HCT116 (cell line): ENCODE data around the gene HEMK1. TPM values are rescaled to one million over a fixed set of nuclear protein-coding genes. Genes with fewer than 3 reads are reported as not detected.

Experiments used
- ATAC-seq: fragments of 200-7000 bp; cut with Tn5 transposase; 2 replicates; pipeline ENCODE4 v1.9.1; 2020; ENCODE audit warnings: mild to moderate bottlenecking, moderate library complexity
- BruUV-seq: library from RNA; stranded (reverse); fragments of 400-500 nt; replicated peaks from 2 replicates; lab custom pipeline; 2021; lab: Mats Ljungman, UMichigan
- CTCF ChIA-PET: fragments of 300-600 bp; sonication (Branson Sonifier 250); formaldehyde crosslinking; loops from one replicate; lab custom pipeline; 2021; ENCODE audit warnings: antibody characterized with exemption; lab: Charles Lee
- POLR2A ChIA-PET: fragments of 300-600, 350-600 bp; sonication (Branson Sonifier 250); formaldehyde crosslinking; loops from one replicate; lab custom pipeline; 2021; ENCODE audit warnings: antibody characterized with exemption; lab: Charles Lee
- RAD21 ChIA-PET, 2 experiments: fragments of 300-600 bp; sonication (Branson Sonifier 250); formaldehyde crosslinking; loops; one replicate each; lab custom pipeline; 2023; ENCODE audit warnings: low total read pairs in 2 of 2; ENCODE audit not compliant: uncharacterized antibody in 2 of 2, unreplicated experiment in 2 of 2, low non-redundant PET in 1 of 2; lab: Charles Lee
- DNase-seq: peaks from one replicate; pipeline ENCODE4 v3.0.0-alpha.2; 2010; ENCODE audit warnings: low read depth, low spot score
- H2AFZ ChIP-seq: fragments of 200-600 bp; shearing (Covaris generic), sonication (generic); 2 replicates; pipeline ENCODE4 v1.6.1; 2017; ENCODE audit warnings: low read depth, mixed run types, mixed read lengths, antibody characterized with exemption, low read length; ENCODE audit not compliant: poor library complexity, severe bottlenecking
- H3K27ac ChIP-seq: 2 replicates; pipeline ENCODE4 v1.5.1; 2012; ENCODE audit warnings: low read depth, low read length
- H3K27me3 ChIP-seq: fragments of 200-600 bp; sonication (generic); 2 replicates; pipeline ENCODE4 v1.6.1; 2016; ENCODE audit warnings: mixed run types, low read length, mixed read lengths; ENCODE audit not compliant: insufficient read depth
- H3K36me3 ChIP-seq, 2 experiments: fragments of 200-500 bp in 1 of 2; fragments of 200-600 bp in 1 of 2; sonication (Bioruptor generic) in 1 of 2; sonication (generic) in 1 of 2; 2 replicates each; pipeline versions ENCODE4 v1.5.1 to v1.6.1; 2014 to 2016; ENCODE audit warnings: low read length in 2 of 2, inconsistent platforms in 1 of 2, mixed read lengths in 1 of 2, mixed run types in 1 of 2; ENCODE audit not compliant: insufficient read depth in 2 of 2, control insufficient read depth in 1 of 2
- H3K4me1 ChIP-seq, 2 experiments: fragments of 200-600 bp in 1 of 2; sonication (generic) in 1 of 2; 2 replicates each; pipeline versions ENCODE4 v1.5.1 to v1.6.1; 2012 to 2017; ENCODE audit warnings: low read length in 2 of 2, inconsistent platforms in 1 of 2, mild to moderate bottlenecking in 1 of 2, mixed read lengths in 1 of 2, mixed run types in 1 of 2, moderate library complexity in 1 of 2; ENCODE audit not compliant: insufficient read depth in 2 of 2, control insufficient read depth in 1 of 2
- H3K4me2 ChIP-seq: fragments of 200-600 bp; sonication (generic); 2 replicates; pipeline ENCODE4 v1.6.1; 2017; ENCODE audit warnings: mixed run types, low read length, mixed read lengths
- H3K4me3 ChIP-seq, 2 experiments: fragments of 200-600 bp in 1 of 2; sonication (generic) in 1 of 2; replicated peaks in 1 of 2; 2 replicates each; pipeline ENCODE4 v1.5.1; 2011 to 2016; ENCODE audit warnings: low read length in 2 of 2, control low read depth in 1 of 2, low read depth in 1 of 2, mild to moderate bottlenecking in 1 of 2, mixed read lengths in 1 of 2, mixed run types in 1 of 2
- H3K79me2 ChIP-seq: fragments of 200-600 bp; sonication (generic); 2 replicates; pipeline ENCODE4 v1.6.1; 2017; ENCODE audit warnings: mild to moderate bottlenecking, mixed run types, low read length, moderate library complexity, mixed read lengths; ENCODE audit not compliant: insufficient read depth
- H3K9ac ChIP-seq: fragments of 200-600 bp; sonication (generic); 2 replicates; pipeline ENCODE4 v1.6.1; 2016; ENCODE audit warnings: low read length, mixed read lengths
- H3K9me2 ChIP-seq: fragments of 200-600 bp; sonication (generic), shearing (Covaris generic); 2 replicates; pipeline ENCODE4 v1.6.1; 2017; ENCODE audit warnings: mixed run types, mild to moderate bottlenecking, moderate library complexity; ENCODE audit not compliant: insufficient read depth
- H3K9me3 ChIP-seq, 2 experiments: fragments of 200-500 bp in 1 of 2; fragments of 200-600 bp in 1 of 2; sonication (Bioruptor generic) in 1 of 2; sonication (generic) in 1 of 2; 2 replicates each; pipeline ENCODE4 v1.6.1; 2014 to 2017; ENCODE audit warnings: low read length in 2 of 2, mixed read lengths in 2 of 2, inconsistent platforms in 1 of 2, low read depth in 1 of 2, mild to moderate bottlenecking in 1 of 2, mixed run types in 1 of 2, moderate library complexity in 1 of 2; ENCODE audit not compliant: control insufficient read depth in 1 of 2, insufficient read depth in 1 of 2
- H4K20me1 ChIP-seq: fragments of 200-600 bp; sonication (generic), shearing (Covaris generic); 2 replicates; pipeline ENCODE4 v1.6.1; 2017; ENCODE audit warnings: mixed run types, mild to moderate bottlenecking, moderate library complexity; ENCODE audit not compliant: insufficient read depth
- CTCF ChIP-seq, 3 experiments: fragments of 200-600 bp in 1 of 3; sonication (generic) in 1 of 3; IDR thresholded peaks in 2 of 3; conservative IDR thresholded peaks in 1 of 3; 2 replicates each; pipeline ENCODE4 v1.5.1; 2012 to 2017; ENCODE audit warnings: low read depth in 2 of 3, low read length in 2 of 3, antibody characterized with exemption in 1 of 3, borderline replicate concordance in 1 of 3, control low read depth in 1 of 3, mild to moderate bottlenecking in 1 of 3, mixed read lengths in 1 of 3, mixed run types in 1 of 3, moderate library complexity in 1 of 3; ENCODE audit not compliant: insufficient read depth in 1 of 3
- POLR2A ChIP-seq: IDR thresholded peaks from 2 replicates; pipeline ENCODE4 v1.7.0; 2011; ENCODE audit warnings: borderline replicate concordance; ENCODE audit not compliant: insufficient read depth, insufficient read length; ENCODE audit errors: extremely low read depth
- POLR2AphosphoS5 ChIP-seq: IDR thresholded peaks from 2 replicates; pipeline ENCODE4 v1.6.1; 2011; ENCODE audit warnings: mild to moderate bottlenecking, low read depth, low read length, moderate library complexity
- TCF7L2 ChIP-seq: IDR thresholded peaks from 2 replicates; pipeline ENCODE4 v1.7.0; 2011; ENCODE audit warnings: borderline replicate concordance, inconsistent platforms; ENCODE audit not compliant: insufficient read depth, insufficient read length; ENCODE audit errors: extremely low read depth
- ZFX ChIP-seq: fragments of 450-650 bp; IDR thresholded peaks from 2 replicates; pipeline ENCODE4 v1.6.1; 2017
- intact Hi-C: fragments of 100-400 bp; cut with micrococcal nuclease; formaldehyde crosslinking; loops from 2 replicates; pipeline ENCODE4 v1.10.0; 2022
- total RNA-seq: library from RNA; stranded (reverse); gene quantifications from one replicate; pipeline ENCODE4 v1.2.1, GENCODE V29; 2021; ENCODE audit not compliant: unreplicated experiment
- TF ChIP-seq, protein P1 (sequence below): IDR thresholded peaks from 2 replicates; pipeline ENCODE4 v1.6.1; 2012

Gene HEMK1
- total RNA-seq, 1 experiment from 2014 or later = 20.5 TPM

GRCh38 chr3:50616770-50617095 lies 47.4 kb downstream of the HEMK1 start:
- POLR2A ChIA-PET = interaction anchor here (0.6 to 2.0 kb wide), 6 partner anchors 15 to 769 kb away, joined by 3 to 5 read pairs (median 4); partner anchors contain the start of genes HEMK1 and MANF
- H3K4me1 ChIP-seq = peaks cover 15 to 55% of the 10 kb centered on the region in 2 experiments
- CTCF ChIA-PET = interaction anchor here (0.8 to 3.8 kb wide), 15 partner anchors 8 to 1065 kb away, joined by 3 to 83 read pairs (median 7); partner anchors contain the start of genes DOCK3, HEMK1 and RBM15B
- H3K9me3 ChIP-seq = no peaks in the 10 kb centered on the region
- DNase-seq (peak; percentile 84), ATAC-seq (peak; percentile 71)
- RAD21 ChIA-PET = interaction anchor here (0.7 to 3.4 kb wide), 9 partner anchors 35 to 1102 kb away, joined by 3 to 40 read pairs (median 4); partner anchors contain the start of genes HEMK1 (in 1 of the 2) and MANF (in 1 of the 2)
- H4K20me1 ChIP-seq = no peaks in the 10 kb centered on the region
- intact Hi-C loops = loop anchor here (1.0 to 5.0 kb wide), 12 partner anchors 36 to 1051 kb away; partner anchors contain the start of genes MANF and RBM15B
- peaks cover 0 to 7% of the 10 kb centered on the region in 2 experiments; a peak in 1 of 4 replicates for H3K36me3 ChIP-seq
- H2AFZ ChIP-seq = peak overlapping the region; percentile 65
- peaks cover 43% of the 10 kb centered on the region for H3K79me2 ChIP-seq
- no peaks in the 10 kb centered on the region for H3K9me2 ChIP-seq
- peak; percentile 47; the same call in 1 of the 2 replicates for TF ChIP-seq POLR2AphosphoS5
- TF ChIP-seq TCF7L2 = no peak
- TF ChIP-seq POLR2A = peak; percentile 30
- H3K9ac ChIP-seq = peak overlapping the region; percentile 46
- peak overlapping the region; percentile 58 to 81 for H3K4me3 ChIP-seq
- H3K27ac ChIP-seq = peak overlapping the region; percentile 62
- no peaks in the 10 kb centered on the region for H3K27me3 ChIP-seq
- no TSS peak for BruUV-seq
- H3K4me2 ChIP-seq = peak overlapping the region; percentile 77

DNA sequence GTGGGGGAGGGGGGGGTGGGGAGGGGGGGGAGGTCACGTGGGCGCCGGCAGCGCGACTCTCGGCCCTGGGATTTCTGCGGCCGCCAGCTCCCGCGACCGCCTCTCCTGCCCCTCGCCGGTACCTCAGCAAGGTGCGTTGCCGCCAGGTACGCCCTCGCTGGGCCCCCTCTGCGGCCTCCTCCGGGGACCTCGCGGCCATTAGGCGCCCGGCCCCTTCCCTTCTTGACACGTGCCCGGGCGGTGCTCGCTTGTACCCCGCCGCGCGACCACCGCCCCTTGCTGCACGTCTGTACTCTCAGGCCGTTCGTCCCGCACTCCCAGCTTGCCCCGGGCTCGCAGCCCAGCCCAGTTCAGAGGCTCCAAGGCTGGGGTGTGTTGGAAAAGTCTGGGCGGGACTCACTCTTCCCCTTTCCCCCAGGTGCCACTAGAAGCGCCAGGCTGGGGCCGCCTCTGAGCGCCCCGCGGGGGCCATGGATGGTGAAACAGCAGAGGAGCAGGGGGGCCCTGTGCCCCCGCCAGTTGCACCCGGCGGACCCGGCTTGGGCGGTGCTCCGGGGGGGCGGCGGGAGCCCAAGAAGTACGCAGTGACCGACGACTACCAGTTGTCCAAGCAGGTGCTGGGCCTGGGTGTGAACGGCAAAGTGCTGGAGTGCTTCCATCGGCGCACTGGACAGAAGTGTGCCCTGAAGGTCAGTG lies 47.9 kb downstream of the HEMK1 start, which contains the start of gene MAPKAPK3:
TSS of gene MAPKAPK3 (plus strand) at position 56 of the 696 bp plus-strand sequence. CDS start at position 471, 415 bp downstream.
- Histone ChIP-seq H3K9me3 (no peaks in the 10 kb centered on the region), H3K79me2 (peaks cover 48% of the 10 kb centered on the region), H3K36me3 (peaks cover 0 to 7% of the 10 kb centered on the region in 2 experiments; a peak in 1 of 4 replicates), H3K27ac (peak within 1 kb of the TSS; percentile 93), H3K4me2 (peak within 1 kb of the TSS; percentile 94), H3K9ac (peak within 1 kb of the TSS; percentile 91), H3K4me1 (peaks cover 15 to 50% of the 10 kb centered on the region in 2 experiments), H3K9me2 (no peaks in the 10 kb centered on the region), H4K20me1 (no peaks in the 10 kb centered on the region), H2AFZ (peak within 1 kb of the TSS; percentile 65), H3K4me3 (peak within 1 kb of the TSS; percentile 77 to 81), H3K27me3 (no peaks in the 10 kb centered on the region)
- no peak for DNase-seq
- ChIA-PET RAD21 (interaction anchor here (0.7 to 3.4 kb wide), 6 partner anchors 36 to 1102 kb away, joined by 3 to 40 read pairs (median 6); partner anchors contain the start of genes HEMK1 (in 1 of the 2) and MANF (in 1 of the 2)), POLR2A (interaction anchor here (0.6 to 2.0 kb wide), 8 partner anchors 11 to 768 kb away, joined by 3 to 5 read pairs (median 4); partner anchors contain the start of genes HEMK1 and MANF), CTCF (interaction anchor here (0.6 to 3.8 kb wide), 10 partner anchors 8 to 885 kb away, joined by 3 to 83 read pairs (median 8); partner anchors contain the start of genes DOCK3 and RBM15B)
- intact Hi-C loops = loop anchor here (2.0 to 5.0 kb wide), 7 partner anchors 270 to 1050 kb away; partner anchors contain the start of gene MANF
- peak; percentile 26 for ATAC-seq
- BruUV-seq = TSS peak; percentile 47
- TF ChIP-seq TCF7L2 (no peak), POLR2AphosphoS5 (peak; percentile 68), ZFX (peak; percentile 37; the same call in 1 of the 2 replicates), CTCF (IDR thresholded peaks at IDR 0.05 in 2 of 3, conservative IDR thresholded peaks at IDR 0.05 in 1 of 3; ENCODE audit: borderline replicate concordance in 1 of 3, insufficient read depth in 1 of 3, low read depth in 2 of 3, low read length in 2 of 3) (no peak)
- TF ChIP-seq, protein P1, sequence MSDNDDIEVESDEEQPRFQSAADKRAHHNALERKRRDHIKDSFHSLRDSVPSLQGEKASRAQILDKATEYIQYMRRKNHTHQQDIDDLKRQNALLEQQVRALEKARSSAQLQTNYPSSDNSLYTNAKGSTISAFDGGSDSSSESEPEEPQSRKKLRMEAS = no peak
